PC-3 (cell line): Measurements from ENCODE around the gene EPB41L2.

Experiments used
- CTCF ChIP-seq: fragments of 300-600 bp; sonication (generic); conservative IDR thresholded peaks from 2 replicates; pipeline ENCODE4 v1.5.1; 2017; ENCODE audit warnings: antibody characterized with exemption, low read depth, mild to moderate bottlenecking, low read length
- EZH2 ChIP-seq: fragments of 300-600 bp; sonication (generic); IDR thresholded peaks from one replicate; pipeline ENCODE4 v1.6.1; 2017; ENCODE audit warnings: antibody characterized with exemption, mild to moderate bottlenecking, low read length; ENCODE audit not compliant: unreplicated experiment
- EZH2phosphoT487 ChIP-seq: fragments of 300-600 bp; sonication (generic); IDR thresholded peaks from 2 replicates; pipeline ENCODE4 v1.6.1; 2018; ENCODE audit warnings: mild to moderate bottlenecking, antibody characterized with exemption, low read length, borderline replicate concordance

- no peak for TF ChIP-seq CTCF
- no peak for TF ChIP-seq EZH2
- TF ChIP-seq EZH2phosphoT487, result no peak
These were observed 212.0 kb downstream of the EPB41L2 start for GRCh38 chr6:130851026-130851425.
